Bronchial epithelial cell (primary cell): Measurements from ENCODE around the gene SIGLEC6. TPM values are rescaled to one million over a fixed set of nuclear protein-coding genes. Genes with fewer than 3 reads are reported as not detected.
"Not testable (repeated sequence)": the region's sequence is repeated elsewhere in the genome, so short reads cannot be mapped to it uniquely, and the experiment has no call there.

Experiments
- DNase-seq: peaks from one replicate; pipeline ENCODE4 v3.0.0-alpha.2; 2010; ENCODE audit warnings: low read depth
- FAIRE-seq: peaks from 2 replicates; lab custom pipeline; 2011; peaks lifted over from hg19 to GRCh38; lab: Jason Lieb, UNC
- H3K27me3 ChIP-seq: 2 replicates; pipeline ENCODE4 v1.5.1; 2011; ENCODE audit warnings: low read length; ENCODE audit not compliant: control insufficient read depth, insufficient read depth
- H3K36me3 ChIP-seq: 2 replicates; pipeline ENCODE4 v1.5.1; 2011; ENCODE audit warnings: low read length; ENCODE audit not compliant: control insufficient read depth, insufficient read depth
- H3K4me3 ChIP-seq: 2 replicates; pipeline ENCODE4 v1.5.1; 2011; ENCODE audit warnings: mild to moderate bottlenecking, low read depth, low read length, control low read depth
- total RNA-seq: library from RNA; depleted of rRNA; stranded (reverse); fragments of >200 nt; gene quantifications from 2 replicates; pipeline ENCODE4 v1.2.1, GENCODE V29; 2014
- TF ChIP-seq, protein P1 (sequence below): IDR thresholded peaks from 2 replicates; pipeline ENCODE4 v1.5.1; 2011; ENCODE audit warnings: mild to moderate bottlenecking, moderate library complexity, low read length, control low read depth, inconsistent platforms; ENCODE audit not compliant: insufficient read depth, severe bottlenecking

The SIGLEC6 gene
- total RNA-seq, 1 donor from 2014 or later = not detected

DNA sequence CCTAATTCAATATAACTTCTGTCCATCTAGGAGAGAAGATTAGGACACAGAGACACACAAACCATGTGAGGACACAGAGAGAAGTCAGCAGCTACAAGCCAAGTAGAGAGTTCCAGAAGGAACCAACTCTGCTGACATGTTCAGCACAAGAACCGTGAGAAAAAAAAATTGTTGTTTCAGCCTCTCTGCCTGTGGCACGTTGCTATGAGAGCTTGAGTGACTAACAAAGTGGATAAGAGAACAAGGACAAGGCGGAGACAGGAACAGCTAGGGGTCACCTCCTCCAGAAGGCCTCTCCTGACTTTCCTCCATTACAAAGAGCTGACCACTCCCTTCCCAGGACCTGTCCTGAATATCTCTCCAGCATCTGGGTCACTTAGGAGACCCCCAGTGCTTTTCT, 24.3 kb downstream of the SIGLEC6 start:
- Histone ChIP-seq H3K36me3 (no peaks in the 10 kb centered on the region), H3K4me3 (no peak overlapping the region), H3K27me3 (no peaks in the 10 kb centered on the region)
- DNase-seq = no peak
- TF ChIP-seq, protein P1, sequence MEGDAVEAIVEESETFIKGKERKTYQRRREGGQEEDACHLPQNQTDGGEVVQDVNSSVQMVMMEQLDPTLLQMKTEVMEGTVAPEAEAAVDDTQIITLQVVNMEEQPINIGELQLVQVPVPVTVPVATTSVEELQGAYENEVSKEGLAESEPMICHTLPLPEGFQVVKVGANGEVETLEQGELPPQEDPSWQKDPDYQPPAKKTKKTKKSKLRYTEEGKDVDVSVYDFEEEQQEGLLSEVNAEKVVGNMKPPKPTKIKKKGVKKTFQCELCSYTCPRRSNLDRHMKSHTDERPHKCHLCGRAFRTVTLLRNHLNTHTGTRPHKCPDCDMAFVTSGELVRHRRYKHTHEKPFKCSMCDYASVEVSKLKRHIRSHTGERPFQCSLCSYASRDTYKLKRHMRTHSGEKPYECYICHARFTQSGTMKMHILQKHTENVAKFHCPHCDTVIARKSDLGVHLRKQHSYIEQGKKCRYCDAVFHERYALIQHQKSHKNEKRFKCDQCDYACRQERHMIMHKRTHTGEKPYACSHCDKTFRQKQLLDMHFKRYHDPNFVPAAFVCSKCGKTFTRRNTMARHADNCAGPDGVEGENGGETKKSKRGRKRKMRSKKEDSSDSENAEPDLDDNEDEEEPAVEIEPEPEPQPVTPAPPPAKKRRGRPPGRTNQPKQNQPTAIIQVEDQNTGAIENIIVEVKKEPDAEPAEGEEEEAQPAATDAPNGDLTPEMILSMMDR = no peak
- no peak for FAIRE-seq

DNA sequence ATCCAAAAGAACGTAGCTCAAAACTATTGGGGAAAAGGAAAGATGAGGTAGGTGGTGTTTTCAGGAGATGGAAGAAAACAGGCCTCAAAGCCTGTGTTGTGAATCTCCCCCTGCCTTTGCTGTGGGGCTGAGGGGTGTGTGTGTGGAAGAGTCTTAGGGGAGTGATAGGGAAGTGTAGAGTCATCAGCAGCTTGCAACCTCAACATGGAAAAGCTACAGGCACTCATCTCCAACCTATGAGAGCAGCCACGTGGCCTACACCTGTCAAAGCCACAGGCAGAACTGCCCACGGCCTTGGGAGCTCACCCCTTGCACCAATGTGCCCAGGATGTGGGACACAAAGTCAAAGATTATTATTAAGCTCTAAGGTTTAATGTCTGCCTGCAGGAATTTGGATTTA, 25.6 kb downstream of the SIGLEC6 start:
- Histone ChIP-seq H3K27me3 (no peaks in the 10 kb centered on the region), H3K4me3 (no peak overlapping the region), H3K36me3 (no peaks in the 10 kb centered on the region)
- DNase-seq (no peak), FAIRE-seq (no peak)
- TF ChIP-seq, protein P1 = no peak

DNA sequence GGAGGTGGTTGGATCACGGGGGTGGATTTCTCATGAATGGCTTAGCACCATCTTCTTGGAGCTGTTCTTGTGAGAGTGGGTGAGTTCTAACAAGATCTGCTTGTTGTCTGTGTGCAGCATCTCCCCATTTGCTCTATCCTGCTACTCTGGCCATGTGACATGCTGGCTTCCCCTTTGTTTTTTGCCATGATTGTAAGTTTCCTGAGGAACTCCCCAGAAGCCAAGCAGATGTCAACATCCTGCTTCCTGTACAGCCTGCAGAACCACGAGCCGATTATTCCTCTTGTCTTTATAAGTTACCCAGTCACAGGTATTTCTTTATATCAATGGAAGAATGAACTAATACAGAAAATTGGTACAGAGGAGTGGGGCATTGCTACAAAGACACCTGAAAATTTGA, 27.6 kb downstream of the SIGLEC6 start:
- FAIRE-seq = no peak
- TF ChIP-seq, protein P1 = no peak

DNA sequence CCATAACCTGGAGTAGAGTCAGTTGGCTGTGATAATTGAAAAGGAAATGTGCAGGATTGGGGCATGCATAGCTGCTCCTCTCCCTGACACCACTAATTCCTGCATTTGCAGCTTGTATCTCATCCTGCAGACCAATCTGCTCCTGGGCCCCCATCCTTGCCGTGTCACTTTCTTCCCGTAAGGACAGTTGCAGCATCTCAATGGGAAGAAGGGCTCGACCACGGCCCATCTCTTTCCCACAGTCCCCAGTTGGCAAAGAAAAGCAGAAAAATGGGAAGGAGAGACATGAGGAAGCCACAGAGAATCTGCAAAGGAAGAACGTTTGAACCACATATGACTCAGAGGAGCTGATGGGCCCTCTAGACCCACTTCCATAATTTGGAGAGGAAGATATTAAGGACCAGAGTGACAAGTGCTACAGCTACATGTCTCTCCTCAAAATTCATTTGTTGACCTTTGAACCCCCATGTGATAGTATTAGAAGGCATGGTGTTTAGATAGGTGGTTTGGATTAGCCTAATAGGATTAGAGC, 28.1 kb downstream of the SIGLEC6 start:
- H3K27me3 ChIP-seq = no peaks in the 10 kb centered on the region
- FAIRE-seq (no peak), DNase-seq (no peak)
- TF ChIP-seq, protein P1 = no peak
- H3K36me3 ChIP-seq = no peaks in the 10 kb centered on the region
- no peak overlapping the region for H3K4me3 ChIP-seq

More for the DNA sequence above, 27.6 kb downstream of the SIGLEC6 start:
- Histone ChIP-seq H3K36me3 (no peaks in the 10 kb centered on the region), H3K4me3 (no peak overlapping the region), H3K27me3 (no peaks in the 10 kb centered on the region)
- DNase-seq = no peak

DNA sequence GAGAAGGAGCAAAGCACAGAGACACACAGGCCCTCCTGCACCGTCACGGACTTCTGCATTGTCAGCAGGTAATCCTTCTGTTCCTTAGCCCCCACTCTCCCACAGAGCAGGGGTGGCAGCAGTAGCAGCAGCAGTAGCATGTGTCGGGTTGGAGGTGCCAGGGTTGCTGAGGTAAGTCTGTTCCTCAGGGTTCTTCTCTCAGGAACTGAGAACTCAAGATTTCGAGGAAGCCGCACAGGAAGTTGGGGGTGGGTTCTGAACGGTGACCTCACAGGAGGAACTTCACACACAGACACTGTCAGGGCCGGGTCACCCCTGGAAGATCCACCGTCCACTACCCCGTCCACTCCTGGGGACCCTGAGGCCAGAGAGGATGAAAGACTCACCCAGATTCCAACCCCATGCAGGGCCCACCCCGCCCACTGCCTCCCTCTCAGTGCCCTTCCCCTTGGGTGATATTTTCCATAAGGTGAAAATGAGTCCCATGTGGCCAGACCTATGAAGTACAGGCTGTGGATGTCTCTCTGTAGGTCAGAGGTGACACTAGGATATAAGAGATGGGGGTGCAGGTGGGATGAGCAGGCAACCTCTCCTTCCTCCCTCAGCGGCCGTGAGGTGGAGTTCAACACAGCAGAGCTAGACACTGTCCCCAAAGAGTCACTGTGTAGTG, 29.7 kb downstream of the SIGLEC6 start, which contains the start of gene SIGLEC12:
TSS of gene SIGLEC12 (minus strand) at position 207 of the 670 bp plus-strand sequence. CDS start at position 140, 67 bp downstream.
- no peaks in the 10 kb centered on the region for H3K36me3 ChIP-seq
- no peaks in the 10 kb centered on the region for H3K27me3 ChIP-seq
- no peak within 1 kb of the TSS for H3K4me3 ChIP-seq
- FAIRE-seq = no peak
- no peak for DNase-seq
- TF ChIP-seq, protein P1 = no peak

DNA sequence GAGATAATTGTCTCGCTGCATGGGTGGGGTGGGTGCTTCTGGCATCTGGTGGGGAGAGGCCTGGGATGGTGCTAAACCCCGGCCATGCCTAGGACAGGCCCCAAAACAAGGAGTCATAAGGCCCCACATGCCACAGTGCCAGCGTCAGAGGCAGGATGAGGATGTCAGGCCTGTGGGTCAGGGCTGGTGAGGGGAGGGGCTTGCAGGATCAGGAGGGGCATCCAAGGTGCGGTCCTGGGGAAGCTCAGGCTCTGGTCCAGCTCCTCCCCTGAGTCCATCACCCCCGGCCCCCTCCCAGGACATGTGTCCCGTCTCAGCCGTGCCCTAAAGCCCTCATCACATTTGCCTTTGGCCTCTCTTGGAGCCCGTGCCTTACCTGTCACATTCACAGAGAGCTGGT, 30.5 kb downstream of the SIGLEC6 start:
- not testable (repeated sequence) for DNase-seq, H3K4me3 ChIP-seq, H3K27me3 ChIP-seq, H3K36me3 ChIP-seq, FAIRE-seq
